Hepatic stellate cell (primary cell): ENCODE results near the gene UGT1A5.
"Not testable (repeated sequence)": the region's sequence is repeated elsewhere in the genome, so short reads cannot be mapped to it uniquely, and the experiment has no call there.

Experiments used
- DNase-seq: peaks from one replicate; pipeline ENCODE4 v3.0.0; 2011; ENCODE audit warnings: low spot score

The UGT1A5 gene

GRCh38 chr2:233746475-233747282 lies 34.0 kb downstream of the UGT1A5 start:
- no peak for DNase-seq

GRCh38 chr2:233747283-233747544 lies 34.5 kb downstream of the UGT1A5 start:
- no peak for DNase-seq

- DNase-seq: not testable (repeated sequence)
Observed at GRCh38 chr2:233750689-233751088, 38.0 kb downstream of the UGT1A5 start.

DNA sequence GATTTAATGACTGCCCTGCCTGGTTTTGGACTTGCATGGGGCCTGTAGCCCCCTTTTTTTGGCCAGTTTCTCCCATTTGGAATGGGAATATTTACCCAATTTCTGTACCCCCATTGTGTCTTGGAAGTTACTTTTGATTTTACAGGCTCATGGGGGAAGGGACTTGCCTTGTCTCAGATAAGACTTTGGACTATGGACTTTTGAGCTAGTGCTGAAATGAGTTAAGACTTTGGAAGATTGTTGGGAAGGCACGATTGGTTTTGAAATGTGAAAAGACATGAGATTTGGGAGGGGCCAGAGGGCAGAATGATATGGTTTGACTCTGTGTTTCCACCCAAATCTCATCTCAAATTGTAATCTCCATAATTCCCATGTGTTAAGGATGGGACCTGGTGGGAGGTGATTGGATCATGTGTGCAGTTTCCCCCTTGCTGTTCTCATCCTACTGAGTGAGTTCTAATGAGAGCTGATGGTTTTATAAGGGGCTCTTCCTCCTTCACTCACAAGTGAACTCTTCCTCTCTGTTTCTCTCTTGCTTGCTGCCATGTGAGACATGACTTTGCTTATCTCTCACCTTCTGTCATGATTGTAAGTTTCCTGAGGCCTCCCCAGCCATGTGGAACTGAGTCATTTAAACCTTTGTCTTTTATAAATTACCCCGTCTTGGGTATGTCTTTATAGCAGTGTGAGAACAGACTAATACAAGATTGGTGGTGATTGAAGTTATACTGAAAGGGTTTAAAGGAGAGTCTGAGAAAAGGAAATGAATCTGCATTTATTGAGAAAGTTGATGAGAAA lies 38.7 kb downstream of the UGT1A5 start:
- not testable (repeated sequence) for DNase-seq

GRCh38 chr2:233754872-233755611 lies 42.3 kb downstream of the UGT1A5 start:
- DNase-seq: no peak

DNA sequence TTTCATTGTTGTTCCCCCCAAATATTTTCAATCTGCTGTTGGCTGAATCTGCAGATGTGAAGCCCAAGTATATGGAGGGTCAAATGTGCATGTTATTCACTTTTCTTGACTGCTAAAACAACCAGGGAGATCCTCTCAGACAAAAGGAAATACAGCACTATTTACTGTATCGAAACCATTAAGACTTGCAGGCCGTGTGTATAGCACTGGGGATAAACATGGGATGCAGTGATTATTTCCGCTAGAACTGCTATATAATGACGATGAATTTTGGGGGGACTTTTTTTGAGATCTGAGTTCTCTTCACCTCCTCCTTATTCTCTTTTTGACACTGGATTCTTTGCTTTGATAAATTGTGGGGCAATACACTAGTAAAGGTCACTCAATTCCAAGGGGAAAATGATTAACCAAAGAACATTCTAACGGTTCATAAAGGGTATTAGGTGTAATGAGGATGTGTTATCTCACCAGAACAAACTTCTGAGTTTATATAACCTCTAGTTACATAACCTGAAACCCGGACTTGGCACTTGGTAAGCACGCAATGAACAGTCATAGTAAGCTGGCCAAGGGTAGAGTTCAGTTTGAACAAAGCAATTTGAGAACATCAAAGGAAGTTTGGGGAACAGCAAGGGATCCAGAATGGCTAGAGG lies 43.8 kb downstream of the UGT1A5 start:
- DNase-seq: no peak

DNA sequence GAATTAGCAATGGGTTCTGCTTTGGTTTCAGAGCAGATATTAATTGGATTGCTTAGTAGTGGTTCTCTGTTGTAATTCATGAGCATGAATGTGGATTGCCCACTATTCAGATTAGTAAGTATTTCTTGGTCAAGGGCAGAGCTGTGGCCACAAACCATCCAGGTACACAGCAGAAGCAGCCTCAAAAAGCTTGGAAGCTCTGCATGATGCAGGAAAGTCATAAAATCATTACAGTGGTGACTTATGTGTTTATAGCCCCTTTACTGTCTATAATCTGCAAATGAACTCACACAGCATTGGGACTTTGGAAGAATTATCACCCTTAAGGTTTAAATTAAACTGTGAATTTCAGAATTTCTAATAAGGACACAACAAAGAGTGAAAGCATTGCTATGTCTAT lies 45.4 kb downstream of the UGT1A5 start:
- no peak for DNase-seq

DNA sequence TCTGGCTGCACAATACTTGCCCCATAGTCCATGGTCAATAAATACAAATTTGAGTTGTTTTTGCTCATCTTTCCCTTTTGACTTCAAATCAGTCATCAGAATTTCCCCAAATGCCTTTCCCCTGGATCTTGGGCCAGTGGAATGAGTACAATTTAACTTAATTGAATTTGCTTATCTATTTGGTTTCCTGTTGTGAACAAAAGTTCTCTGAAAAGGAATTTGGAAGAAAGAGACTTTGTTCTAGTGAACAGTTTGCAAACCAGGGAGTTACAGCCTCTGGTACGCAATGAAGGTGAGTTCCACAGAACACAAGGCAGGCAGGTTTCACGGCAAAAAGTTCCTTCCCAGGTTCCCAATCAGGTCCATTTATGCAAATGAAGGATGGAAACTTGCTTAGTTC lies 46.1 kb downstream of the UGT1A5 start:
- no peak for DNase-seq

- no peak for DNase-seq
Observed at GRCh38 chr2:233760043-233760442, 47.3 kb downstream of the UGT1A5 start, which contains the start of gene UGT1A1. Gene UGT1A1, plus strand, starts transcription at chr2:233760270. Its CDS starts 18 bp downstream, at chr2:233760288.

DNA sequence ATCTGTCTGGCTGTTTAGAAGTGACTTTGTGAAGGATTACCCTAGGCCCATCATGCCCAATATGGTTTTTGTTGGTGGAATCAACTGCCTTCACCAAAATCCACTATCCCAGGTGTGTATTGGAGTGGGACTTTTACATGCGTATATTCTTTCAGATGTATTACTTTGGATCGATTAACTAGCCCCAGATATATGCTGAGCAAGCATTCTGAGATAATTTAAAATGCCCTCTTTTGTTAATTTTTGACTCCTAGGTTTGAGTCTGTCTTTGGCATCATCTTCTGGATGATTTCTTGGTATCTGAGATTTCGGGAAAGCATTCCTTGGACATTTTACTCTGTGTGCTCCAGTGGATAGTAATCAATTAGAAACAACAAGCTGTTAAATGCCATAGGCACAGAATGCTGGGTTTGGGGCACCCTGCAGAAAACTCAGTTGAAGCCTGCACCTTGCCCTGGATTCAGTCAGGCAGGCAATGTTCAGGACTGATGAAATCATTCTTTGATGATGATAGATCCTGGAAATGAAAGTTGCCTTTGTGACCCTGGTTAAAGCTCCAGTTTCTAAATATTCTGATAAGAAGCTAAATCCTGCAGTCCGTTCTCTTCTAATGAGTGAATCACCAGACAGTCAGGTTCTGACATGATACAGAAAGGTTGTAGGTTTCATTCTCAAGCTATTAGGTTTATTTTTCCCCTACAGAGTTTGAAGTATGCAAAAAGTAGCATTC lies 48.5 kb downstream of the UGT1A5 start:
- no peak for DNase-seq

- peak; percentile 35 for DNase-seq
Observed at GRCh38 chr2:233764264-233764663, 51.6 kb downstream of the UGT1A5 start.

- no peak for DNase-seq
Observed at GRCh38 chr2:233764761-233765160, 52.1 kb downstream of the UGT1A5 start.

- DNase-seq: no peak
Observed at GRCh38 chr2:233766416-233766815, 53.7 kb downstream of the UGT1A5 start.

- DNase-seq: no peak
Observed at GRCh38 chr2:233768076-233768475, 55.4 kb downstream of the UGT1A5 start.

DNA sequence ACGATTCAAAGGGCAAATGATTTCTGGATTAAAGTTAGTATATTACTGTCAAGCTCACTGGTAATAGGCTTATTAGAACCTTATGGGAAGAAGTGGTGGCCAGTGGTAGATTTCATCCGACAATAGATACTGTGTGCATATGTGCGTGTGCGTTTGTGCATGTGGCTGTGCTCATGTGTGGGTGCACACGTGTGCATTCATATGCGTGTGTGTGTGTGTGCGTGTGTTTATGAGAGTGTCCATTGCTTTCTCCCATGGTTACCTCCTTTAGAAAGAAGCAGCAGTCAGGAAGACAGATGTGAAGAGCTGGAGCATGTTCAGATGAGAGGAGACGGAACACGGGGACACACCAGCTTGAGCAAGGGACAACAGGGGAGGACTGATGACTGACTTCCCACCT lies 56.6 kb downstream of the UGT1A5 start:
- no peak for DNase-seq

GRCh38 chr2:233772153-233772552 lies 59.4 kb downstream of the UGT1A5 start:
- DNase-seq: no peak

GRCh38 chr2:233772583-233772982 lies 59.9 kb downstream of the UGT1A5 start:
- no peak for DNase-seq

DNA sequence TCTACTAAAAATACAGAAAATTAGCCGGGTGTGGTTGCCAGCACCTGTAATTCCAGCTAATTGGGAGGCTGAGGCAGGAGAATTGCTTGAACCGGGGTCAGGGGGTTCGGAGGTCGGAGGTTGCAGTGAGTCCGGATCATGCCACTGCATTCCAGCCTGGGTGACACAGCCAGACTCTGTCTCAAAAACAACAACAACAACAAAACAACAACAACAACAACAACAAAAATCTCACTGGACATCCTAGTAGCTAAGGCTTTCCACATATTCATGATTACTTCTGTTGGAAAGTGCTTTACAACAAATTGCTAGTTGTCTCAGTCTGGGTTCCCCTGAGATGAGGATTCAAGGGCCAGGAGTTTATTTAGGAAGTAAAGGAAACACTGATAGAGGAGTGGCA lies 61.1 kb downstream of the UGT1A5 start:
- DNase-seq: no peak

GRCh38 chr2:233775414-233775813 lies 62.7 kb downstream of the UGT1A5 start:
- DNase-seq: no peak

DNA sequence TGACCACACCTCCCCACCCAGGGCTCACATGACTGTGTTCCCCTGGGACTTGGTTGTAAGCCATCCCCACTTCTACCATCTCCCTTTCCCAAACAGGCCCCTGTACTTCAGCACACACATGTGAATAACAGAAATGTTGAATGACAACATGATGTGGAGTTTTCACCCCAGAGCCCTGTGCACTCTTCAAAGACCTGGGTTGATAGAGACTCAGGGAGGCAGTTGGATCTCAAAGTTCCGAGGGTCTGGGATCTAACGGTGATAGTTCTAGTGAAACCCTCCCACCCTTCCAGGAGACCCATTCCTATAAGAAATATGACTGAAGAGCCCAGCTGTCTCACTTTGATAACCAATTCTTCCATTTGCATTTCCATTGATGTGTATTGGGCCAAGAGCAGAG lies 65.3 kb downstream of the UGT1A5 start, which contains the start of gene MROH2A:
TSS of gene MROH2A (plus strand) at position 301 of the 400 bp plus-strand sequence. CDS start 1,029 bp downstream, outside the sequence.
- DNase-seq: no peak

DNA sequence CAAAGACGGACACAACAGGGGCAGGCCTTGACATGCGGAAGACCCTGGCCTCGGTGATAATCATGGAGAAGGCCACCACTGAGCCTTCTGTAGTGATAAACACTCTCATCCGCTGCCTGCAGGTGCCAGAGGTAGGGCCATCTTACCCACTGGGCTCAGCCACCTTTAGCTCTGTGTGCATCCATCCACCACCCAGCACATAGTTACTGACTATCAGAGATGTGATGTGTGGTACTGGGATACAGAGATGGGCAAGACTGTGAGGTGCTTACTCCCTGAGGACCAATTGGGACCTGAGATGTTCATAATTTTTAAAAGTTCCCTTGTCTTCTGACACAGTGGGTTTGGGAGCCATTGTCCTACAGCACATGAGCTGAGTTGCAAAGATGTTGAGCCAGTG lies 67.0 kb downstream of the UGT1A5 start:
- DNase-seq: no peak
